Panc1 (cell line): ENCODE measurements around the gene ABCC8. TPM values are rescaled to one million over a fixed set of nuclear protein-coding genes. Genes with fewer than 3 reads are reported as not detected.

Source experiments
- ATAC-seq: fragments of 200-7000 bp; cut with Tn5 transposase; 2 replicates; pipeline ENCODE4 v1.9.1; 2020; ENCODE audit warnings: mild to moderate bottlenecking, moderate library complexity
- BruUV-seq: library from RNA; stranded (reverse); fragments of 400-500 nt; replicated peaks from 2 replicates; lab custom pipeline; 2021; lab: Mats Ljungman, UMichigan
- CTCF ChIA-PET: fragments of 300-600 bp; sonication (Branson Sonifier 250); formaldehyde crosslinking; loops from one replicate; lab custom pipeline; 2022; ENCODE audit warnings: antibody characterized with exemption; lab: Charles Lee
- POLR2A ChIA-PET: fragments of 300-600 bp; sonication (Branson Sonifier 250); formaldehyde crosslinking; loops from one replicate; lab custom pipeline; 2022; ENCODE audit warnings: antibody characterized with exemption; lab: Charles Lee
- DNase-seq: peaks from one replicate; pipeline ENCODE4 v3.0.0-alpha.2; 2010; ENCODE audit warnings: low read depth, low spot score
- H3K27ac ChIP-seq: 2 replicates; pipeline ENCODE4 v1.5.1; 2011; ENCODE audit warnings: mild to moderate bottlenecking, low read length, inconsistent platforms
- H3K27me3 ChIP-seq: fragments of 200-500 bp; sonication (Bioruptor generic); 2 replicates; pipeline ENCODE4 v1.6.0; 2014; ENCODE audit warnings: low read length, inconsistent platforms; ENCODE audit not compliant: control insufficient read depth, insufficient read depth
- H3K36me3 ChIP-seq: fragments of 200-500 bp; sonication (Bioruptor generic); 2 replicates; pipeline ENCODE4 v1.5.1; 2014; ENCODE audit warnings: inconsistent platforms, mild to moderate bottlenecking, low read length, moderate library complexity; ENCODE audit not compliant: control insufficient read depth, insufficient read depth
- H3K4me1 ChIP-seq: 2 replicates; pipeline ENCODE4 v1.5.1; 2011; ENCODE audit warnings: inconsistent platforms, mild to moderate bottlenecking, low read length, moderate library complexity; ENCODE audit not compliant: control insufficient read depth, insufficient read depth
- H3K4me3 ChIP-seq, 2 experiments: 2 replicates each; pipeline ENCODE4 v1.5.1; 2011 to 2012; ENCODE audit warnings: low read depth in 2 of 2, low read length in 2 of 2, mild to moderate bottlenecking in 2 of 2, inconsistent platforms in 1 of 2, moderate library complexity in 1 of 2
- H3K9me3 ChIP-seq: fragments of 200-500 bp; sonication (Bioruptor generic); 2 replicates; pipeline ENCODE4 v1.5.1; 2014; ENCODE audit warnings: low read depth, mild to moderate bottlenecking, inconsistent platforms, low read length, moderate library complexity; ENCODE audit not compliant: control insufficient read depth, insufficient read depth
- POLR2AphosphoS5 ChIP-seq: IDR thresholded peaks from 2 replicates; pipeline ENCODE4 v1.6.1; 2012; ENCODE audit warnings: mild to moderate bottlenecking, low read depth, low read length, moderate library complexity
- SIN3A ChIP-seq: IDR thresholded peaks from 2 replicates; pipeline ENCODE4 v1.6.1; 2012; ENCODE audit warnings: low read depth, mild to moderate bottlenecking, low read length, moderate library complexity, borderline replicate concordance; ENCODE audit not compliant: insufficient read depth
- TCF7L2 ChIP-seq: IDR thresholded peaks from 2 replicates; pipeline ENCODE4 v1.6.1; 2011; ENCODE audit warnings: mild to moderate bottlenecking, low read depth, low read length, inconsistent platforms
- in situ Hi-C: cut with HindIII; loops from 2 replicates; pipeline ENCODE4 v1.10.0; 2016; ENCODE audit warnings: low sequenced_read_pairs, low pct_unique_long_range_greater_than_20kb
- intact Hi-C: fragments of 100-400 bp; cut with micrococcal nuclease; formaldehyde crosslinking; loops from one replicate; pipeline ENCODE4 v1.10.0; 2022; ENCODE audit not compliant: unreplicated experiment
- total RNA-seq: library from RNA; stranded (reverse); gene quantifications from one replicate; pipeline ENCODE4 v1.2.1, GENCODE V29; 2021; ENCODE audit not compliant: unreplicated experiment
- TF ChIP-seq, protein P1 (sequence below): fragments of 450-650 bp; IDR thresholded peaks from 2 replicates; pipeline ENCODE4 v1.5.1; 2017; ENCODE audit warnings: mild to moderate bottlenecking
- TF ChIP-seq, protein P2 (sequence below), 2 experiments: IDR thresholded peaks; 2 replicates each; pipeline ENCODE4 v1.6.1; 2011 to 2012; ENCODE audit warnings: low read depth in 2 of 2, control low read depth in 1 of 2, low read length in 1 of 2, mild to moderate bottlenecking in 1 of 2, moderate library complexity in 1 of 2; ENCODE audit not compliant: insufficient read depth in 1 of 2

ABCC8 gene
- total RNA-seq, 1 experiment from 2014 or later, result 0.18 TPM

DNA sequence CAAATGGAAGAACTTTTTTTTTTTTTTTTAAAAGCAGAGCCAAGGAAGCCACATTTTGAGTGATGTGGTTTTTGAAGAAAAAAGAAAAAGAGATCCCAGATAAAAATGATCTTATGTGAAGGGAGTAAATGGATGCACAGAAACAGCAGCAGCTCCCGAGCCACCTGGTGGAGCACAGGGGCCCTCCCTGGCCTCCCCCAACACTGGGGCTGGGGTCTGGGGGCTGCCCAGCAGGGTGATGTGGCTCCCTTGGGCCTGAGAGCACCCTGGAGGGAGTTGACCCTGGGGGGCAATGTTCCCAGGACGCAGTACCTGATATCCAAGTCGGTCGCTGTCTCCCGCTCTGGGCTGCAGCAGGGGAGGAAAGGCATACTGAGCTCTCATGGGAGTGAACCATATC lies 61.7 kb downstream of the ABCC8 start:
- Histone ChIP-seq H3K9me3 (no peaks in the 10 kb centered on the region), H3K27ac (no peak overlapping the region), H3K4me3 (no peak overlapping the region), H3K27me3 (peaks cover 14% of the 10 kb centered on the region; the same call in 1 of the 2 replicates), H3K4me1 (no peaks in the 10 kb centered on the region), H3K36me3 (no peaks in the 10 kb centered on the region)
- no TSS peak for BruUV-seq
- ChIA-PET POLR2A (no interaction called here), CTCF (no interaction called here)
- DNase-seq (no peak), ATAC-seq (no peak)
- TF ChIP-seq POLR2AphosphoS5 (no peak), TCF7L2 (no peak), SIN3A (no peak)
- TF ChIP-seq, protein P1, sequence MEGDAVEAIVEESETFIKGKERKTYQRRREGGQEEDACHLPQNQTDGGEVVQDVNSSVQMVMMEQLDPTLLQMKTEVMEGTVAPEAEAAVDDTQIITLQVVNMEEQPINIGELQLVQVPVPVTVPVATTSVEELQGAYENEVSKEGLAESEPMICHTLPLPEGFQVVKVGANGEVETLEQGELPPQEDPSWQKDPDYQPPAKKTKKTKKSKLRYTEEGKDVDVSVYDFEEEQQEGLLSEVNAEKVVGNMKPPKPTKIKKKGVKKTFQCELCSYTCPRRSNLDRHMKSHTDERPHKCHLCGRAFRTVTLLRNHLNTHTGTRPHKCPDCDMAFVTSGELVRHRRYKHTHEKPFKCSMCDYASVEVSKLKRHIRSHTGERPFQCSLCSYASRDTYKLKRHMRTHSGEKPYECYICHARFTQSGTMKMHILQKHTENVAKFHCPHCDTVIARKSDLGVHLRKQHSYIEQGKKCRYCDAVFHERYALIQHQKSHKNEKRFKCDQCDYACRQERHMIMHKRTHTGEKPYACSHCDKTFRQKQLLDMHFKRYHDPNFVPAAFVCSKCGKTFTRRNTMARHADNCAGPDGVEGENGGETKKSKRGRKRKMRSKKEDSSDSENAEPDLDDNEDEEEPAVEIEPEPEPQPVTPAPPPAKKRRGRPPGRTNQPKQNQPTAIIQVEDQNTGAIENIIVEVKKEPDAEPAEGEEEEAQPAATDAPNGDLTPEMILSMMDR, result no peak
- TF ChIP-seq, protein P2, sequence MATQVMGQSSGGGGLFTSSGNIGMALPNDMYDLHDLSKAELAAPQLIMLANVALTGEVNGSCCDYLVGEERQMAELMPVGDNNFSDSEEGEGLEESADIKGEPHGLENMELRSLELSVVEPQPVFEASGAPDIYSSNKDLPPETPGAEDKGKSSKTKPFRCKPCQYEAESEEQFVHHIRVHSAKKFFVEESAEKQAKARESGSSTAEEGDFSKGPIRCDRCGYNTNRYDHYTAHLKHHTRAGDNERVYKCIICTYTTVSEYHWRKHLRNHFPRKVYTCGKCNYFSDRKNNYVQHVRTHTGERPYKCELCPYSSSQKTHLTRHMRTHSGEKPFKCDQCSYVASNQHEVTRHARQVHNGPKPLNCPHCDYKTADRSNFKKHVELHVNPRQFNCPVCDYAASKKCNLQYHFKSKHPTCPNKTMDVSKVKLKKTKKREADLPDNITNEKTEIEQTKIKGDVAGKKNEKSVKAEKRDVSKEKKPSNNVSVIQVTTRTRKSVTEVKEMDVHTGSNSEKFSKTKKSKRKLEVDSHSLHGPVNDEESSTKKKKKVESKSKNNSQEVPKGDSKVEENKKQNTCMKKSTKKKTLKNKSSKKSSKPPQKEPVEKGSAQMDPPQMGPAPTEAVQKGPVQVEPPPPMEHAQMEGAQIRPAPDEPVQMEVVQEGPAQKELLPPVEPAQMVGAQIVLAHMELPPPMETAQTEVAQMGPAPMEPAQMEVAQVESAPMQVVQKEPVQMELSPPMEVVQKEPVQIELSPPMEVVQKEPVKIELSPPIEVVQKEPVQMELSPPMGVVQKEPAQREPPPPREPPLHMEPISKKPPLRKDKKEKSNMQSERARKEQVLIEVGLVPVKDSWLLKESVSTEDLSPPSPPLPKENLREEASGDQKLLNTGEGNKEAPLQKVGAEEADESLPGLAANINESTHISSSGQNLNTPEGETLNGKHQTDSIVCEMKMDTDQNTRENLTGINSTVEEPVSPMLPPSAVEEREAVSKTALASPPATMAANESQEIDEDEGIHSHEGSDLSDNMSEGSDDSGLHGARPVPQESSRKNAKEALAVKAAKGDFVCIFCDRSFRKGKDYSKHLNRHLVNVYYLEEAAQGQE (IDR thresholded peaks at IDR 0.05; ENCODE audit: insufficient read depth in 1 of 2, low read depth in 2 of 2, low read length in 1 of 2), result no peak
- intact Hi-C loops (no loop called here), in situ Hi-C loops (no loop called here)

DNA sequence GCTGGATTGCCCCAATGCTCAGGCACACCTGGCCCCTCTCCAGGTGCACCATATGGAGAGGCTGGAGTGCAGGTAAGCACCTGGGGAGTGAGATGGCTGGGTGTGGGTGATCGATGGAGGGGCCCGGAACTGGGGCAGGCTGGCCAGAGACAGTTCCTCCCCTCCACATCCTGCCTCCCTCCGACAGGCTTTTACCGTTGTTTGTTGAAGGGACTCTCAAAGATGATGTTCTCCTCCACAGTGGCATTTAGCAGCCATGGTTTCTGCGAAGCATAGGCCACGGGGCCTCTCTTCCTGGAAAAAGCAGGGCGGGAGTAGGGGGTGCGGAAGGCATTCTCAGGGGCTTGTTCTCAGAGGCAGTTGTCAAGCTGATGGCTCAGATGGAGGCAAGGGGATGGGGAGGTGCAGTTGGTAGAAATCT lies 62.3 kb downstream of the ABCC8 start:
- ChIA-PET CTCF (no interaction called here), POLR2A (no interaction called here)
- DNase-seq, result no peak
- TF ChIP-seq, protein P1, result no peak
- TF ChIP-seq, protein P2 (IDR thresholded peaks at IDR 0.05; ENCODE audit: insufficient read depth in 1 of 2, low read depth in 2 of 2, low read length in 1 of 2), result no peak
- TF ChIP-seq SIN3A (no peak), TCF7L2 (no peak), POLR2AphosphoS5 (no peak)
- in situ Hi-C loops, result no loop called here
- Histone ChIP-seq H3K9me3 (no peaks in the 10 kb centered on the region), H3K27ac (no peak overlapping the region), H3K4me3 (no peak overlapping the region), H3K4me1 (no peaks in the 10 kb centered on the region), H3K36me3 (no peaks in the 10 kb centered on the region), H3K27me3 (peaks cover 14% of the 10 kb centered on the region; the same call in 1 of the 2 replicates)
- ATAC-seq, result no peak
- no TSS peak for BruUV-seq
- intact Hi-C loops, result no loop called here
